ENCODE results near the gene CATSPER3.

The CATSPER3 gene

DNA sequence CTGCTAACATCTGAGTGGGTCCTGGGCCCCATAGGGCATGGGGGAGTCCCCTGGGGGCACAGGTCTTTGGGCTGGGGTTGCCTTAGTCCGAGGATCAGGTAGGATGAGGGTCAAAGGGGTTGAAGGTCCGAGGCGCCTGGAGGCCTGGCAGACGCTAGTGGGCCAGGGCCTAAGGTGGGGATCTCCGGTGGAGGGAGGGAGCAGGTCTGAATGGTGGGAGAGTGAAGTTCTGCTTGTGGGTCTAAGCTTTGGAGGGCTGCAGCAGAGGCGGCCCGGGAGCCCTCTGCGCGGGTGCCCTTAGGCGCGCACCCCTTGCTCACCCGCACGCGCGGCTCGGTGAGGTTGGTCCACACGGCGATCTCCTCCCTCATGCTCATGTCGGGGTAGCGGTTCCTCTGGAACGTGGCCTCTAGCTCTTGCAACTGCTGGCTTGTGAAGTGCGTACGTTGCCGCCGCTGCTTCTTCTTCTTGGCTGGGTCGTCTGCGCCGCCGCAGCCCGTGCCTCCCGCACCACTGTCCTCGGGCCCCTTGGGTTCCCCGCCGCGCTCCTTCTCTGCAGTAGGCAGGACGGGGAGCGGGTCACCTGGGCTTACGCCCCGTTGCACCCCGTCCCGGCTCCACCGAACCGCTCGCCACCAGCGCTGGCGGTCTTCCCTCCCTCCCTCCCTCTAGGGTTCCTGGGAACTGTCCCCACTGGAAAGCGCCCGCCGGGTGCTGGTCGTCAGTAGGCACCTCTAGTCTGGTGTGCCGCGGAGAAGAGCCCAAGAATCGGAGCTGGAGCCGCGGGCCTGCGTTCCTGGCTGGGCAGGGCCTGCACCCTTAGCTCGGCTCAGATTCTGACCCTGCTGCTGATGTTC lies 63.5 kb downstream of the CATSPER3 start:
- DNase-seq, result no peak

DNA sequence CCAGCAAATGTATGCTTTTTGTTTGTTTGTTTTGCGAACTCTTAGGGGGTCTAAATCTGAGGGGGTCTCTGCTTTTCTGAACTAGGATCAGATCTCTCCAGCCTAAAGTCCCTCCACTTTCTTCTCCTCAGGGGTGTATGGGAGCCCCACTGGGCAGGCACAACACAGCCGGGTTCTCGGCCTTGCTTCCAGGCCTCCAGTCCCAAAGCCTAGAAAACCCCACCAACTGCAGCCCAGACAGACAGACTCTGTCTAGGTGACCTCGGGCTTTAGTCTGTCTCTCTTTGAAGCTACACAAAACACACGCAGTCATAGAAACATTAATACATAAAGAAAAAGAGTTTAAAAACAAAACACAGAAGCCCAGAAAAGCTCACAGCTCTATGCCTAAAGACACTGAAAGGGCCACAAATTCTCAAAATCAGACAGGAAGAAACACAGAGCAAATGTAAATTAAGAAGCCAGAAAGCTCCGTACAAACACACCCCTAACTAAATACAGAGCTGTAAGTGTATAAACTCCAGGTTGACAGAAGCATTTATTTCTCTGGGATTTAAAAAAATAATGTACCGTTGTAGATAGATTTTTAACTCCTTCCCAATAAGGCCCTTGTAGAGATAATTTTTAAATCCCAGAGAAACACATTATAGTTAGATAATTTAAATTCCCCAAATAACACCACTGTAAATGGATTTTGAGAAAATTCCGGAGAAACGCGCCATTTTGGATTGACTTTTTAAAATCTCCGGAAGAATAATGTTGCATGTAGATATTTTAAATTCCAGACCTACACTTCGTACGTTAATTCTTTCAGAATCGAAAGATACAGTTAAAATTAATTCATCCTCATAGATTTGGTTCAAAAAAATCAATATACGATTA lies 64.3 kb downstream of the CATSPER3 start:
- DNase-seq, result no peak

DNA sequence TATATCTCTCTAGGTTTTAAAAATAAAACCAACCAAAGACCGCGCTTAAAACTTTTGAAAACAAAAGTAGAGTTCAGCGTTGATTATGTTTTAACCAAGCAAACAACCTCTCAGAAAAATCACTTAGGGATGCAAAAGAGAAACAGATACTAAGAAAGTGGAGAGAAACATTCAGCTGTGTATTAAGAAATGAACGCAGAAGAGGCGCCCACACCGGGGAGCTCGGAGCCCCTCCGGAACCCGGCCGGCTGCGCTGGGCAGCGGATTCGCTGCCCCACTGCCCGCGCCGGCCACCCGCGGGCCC lies 64.9 kb downstream of the CATSPER3 start:
- no peak for DNase-seq

DNA sequence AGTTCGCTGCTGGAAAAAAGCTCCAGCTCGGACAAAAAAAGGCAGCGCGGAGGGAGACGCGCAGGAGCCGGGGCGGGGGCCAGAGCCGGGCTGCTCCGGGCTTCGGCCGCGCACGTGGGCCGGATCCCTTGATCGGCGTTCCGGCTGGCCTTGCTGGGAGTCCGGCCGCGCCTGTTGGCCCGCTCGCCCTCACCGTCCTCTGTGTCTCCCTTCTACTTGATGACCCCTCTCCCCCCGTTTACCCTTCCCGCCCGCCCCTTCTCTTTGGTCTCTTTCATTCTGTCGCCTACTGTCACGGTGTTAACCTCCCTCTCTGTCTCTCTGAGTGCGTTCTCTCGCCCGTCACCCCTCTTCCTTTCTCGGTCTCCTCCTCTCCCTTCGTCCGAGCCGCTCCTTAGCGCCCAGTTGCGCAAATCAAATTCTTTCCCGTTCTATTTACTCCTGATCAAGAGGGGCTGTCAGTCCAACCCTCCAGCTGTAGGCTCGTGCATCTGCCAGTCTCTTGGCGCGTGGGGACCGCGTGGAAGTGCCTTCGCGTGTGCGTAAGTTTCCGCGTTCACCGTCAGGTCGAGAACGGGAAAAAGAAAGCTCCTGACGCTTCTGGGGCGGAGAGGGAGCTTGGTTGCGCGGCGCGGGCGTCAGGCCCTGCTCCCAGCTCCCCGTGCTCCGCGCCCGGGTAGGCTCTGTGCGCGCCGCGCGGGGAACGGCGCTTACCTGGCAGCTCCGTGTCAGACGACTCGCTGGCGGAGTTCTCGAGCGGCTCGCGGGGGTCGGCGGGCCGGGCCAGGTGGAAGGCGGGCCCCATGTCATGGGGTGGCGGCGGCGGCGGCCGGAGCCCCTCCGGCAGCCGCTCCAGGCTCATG lies 65.5 kb downstream of the CATSPER3 start:
- DNase-seq, result no peak

DNA sequence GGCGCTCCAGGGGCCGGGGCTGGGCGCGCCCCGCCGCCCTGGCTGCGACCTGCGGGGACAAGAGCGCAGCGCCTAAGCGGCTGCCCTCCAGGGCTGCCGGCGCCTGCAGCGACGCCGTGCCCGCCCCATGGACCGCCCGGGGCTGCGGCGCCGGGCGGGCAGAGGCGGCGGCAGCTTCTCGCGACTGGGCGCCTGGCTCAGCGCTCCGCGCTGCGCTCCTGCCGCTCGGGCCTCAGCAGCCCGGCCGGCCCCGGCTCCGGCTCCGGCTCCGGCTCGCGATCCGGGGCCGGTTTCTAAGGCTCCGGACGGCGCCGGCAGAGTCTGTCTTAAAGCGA lies 66.2 kb downstream of the CATSPER3 start, which contains the start of gene PITX1:
Gene PITX1 (minus strand): TSS at position 328 of the 335 bp plus-strand sequence. CDS start 347 bp downstream, outside the sequence.
- DNase-seq, result no peak

DNA sequence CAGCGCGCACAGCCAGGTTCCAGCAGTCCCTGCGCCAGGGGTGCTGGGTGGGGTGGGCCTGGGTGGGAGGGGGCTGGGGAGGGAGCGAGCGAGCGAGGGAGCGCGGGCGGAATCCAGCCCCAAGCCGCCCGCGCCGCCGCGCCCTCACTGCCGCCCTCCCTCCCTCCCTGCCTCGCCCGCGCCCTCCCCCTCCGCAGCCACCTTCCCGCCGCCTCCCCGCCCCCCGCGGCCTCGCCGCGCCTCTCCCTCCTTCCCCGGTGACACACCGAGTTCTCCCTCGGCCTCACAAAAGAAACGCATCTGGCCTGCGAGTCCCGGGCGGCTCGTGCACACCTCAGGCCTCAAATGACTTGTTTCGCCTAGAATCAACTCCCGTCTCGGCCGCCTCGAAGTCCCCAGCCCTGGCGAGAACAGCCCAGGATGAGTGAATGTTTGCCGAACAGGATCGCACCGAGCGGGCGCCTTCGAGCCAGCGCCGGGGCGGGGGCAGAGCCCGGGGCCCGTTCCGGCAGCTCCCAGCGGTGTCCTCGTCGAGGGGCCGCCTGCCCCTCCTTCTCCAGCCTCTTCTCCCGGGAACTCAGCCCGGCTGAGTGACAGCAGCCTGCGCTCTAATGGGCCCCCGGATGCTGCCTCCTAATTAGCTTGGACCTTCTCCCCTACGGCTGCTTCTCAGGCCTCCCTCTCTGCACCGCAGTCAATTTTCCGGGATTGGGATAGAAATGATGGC lies 66.7 kb downstream of the CATSPER3 start:
- DNase-seq, result no peak

DNA sequence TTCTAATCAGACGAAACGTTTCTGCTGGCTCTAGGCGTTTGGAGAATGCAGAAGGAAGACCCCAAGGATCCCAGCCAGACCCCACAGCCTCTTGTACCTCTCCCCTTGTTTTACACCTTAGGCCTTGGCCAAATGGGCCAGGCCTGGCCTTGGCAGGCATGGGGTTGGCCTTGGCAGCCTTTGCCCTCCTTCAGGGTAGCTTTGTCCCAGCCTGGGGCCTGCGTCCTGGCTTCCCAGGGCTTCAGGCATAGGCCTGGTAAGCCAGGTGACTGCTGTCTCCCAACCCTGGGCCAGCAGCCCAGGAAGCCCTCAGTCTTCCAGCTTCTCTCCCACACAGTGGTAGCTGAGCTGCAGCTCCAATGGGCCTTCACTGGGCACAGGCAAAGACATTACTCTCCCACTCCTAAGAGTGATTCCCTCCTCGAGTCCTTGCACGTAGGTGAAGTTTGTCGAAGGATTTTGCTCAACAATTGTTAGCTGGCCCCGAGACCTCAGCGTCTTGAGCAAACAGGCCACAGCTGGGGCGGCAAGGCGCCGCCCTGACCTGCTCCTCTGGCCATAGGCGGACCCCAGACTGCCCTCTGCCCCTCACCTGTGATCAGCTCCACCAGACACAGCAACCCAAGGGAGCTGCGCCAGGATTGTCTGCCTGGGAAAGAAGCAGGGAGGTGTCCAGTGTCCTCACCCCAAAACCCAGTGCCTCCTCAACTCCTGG lies 67.4 kb downstream of the CATSPER3 start:
- no peak for DNase-seq

DNA sequence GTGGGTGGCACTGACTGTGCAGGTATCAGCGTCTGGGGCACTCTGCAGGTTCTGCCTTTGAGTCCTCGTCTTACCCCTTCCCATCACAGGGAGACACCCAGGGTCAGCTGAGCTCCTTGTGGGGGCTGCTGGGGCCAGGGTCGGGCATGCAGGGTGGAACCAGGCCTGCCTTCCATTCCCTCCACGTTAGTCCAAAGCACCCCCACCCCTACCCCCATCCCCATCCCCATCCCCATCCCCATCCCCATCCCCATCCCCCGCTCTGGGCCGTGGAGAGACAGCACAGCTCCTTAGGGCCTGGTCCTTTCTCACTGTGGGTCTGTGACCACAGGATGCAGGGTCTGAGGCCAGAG lies 67.9 kb downstream of the CATSPER3 start:
- DNase-seq, result no peak

DNA sequence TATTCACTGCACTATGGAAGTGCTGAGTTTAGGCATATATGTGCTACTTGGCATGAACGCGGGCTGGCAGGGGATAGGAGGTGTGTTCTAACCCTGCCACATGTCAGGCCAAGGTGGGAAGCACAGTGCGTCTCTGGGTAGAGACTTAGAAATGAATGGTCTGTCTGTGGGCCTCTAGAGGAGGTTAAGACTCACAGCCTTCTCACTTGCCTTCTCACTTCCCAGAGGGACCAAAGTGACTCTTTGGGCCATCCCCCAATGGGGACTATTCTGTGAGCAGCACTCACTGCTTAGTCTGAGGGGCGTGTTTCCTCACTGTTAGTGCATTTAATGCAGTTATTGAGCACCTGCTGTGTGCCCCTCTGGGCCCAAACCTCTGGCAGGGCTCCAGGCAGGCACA lies 68.7 kb downstream of the CATSPER3 start:
- DNase-seq, result no peak

DNA sequence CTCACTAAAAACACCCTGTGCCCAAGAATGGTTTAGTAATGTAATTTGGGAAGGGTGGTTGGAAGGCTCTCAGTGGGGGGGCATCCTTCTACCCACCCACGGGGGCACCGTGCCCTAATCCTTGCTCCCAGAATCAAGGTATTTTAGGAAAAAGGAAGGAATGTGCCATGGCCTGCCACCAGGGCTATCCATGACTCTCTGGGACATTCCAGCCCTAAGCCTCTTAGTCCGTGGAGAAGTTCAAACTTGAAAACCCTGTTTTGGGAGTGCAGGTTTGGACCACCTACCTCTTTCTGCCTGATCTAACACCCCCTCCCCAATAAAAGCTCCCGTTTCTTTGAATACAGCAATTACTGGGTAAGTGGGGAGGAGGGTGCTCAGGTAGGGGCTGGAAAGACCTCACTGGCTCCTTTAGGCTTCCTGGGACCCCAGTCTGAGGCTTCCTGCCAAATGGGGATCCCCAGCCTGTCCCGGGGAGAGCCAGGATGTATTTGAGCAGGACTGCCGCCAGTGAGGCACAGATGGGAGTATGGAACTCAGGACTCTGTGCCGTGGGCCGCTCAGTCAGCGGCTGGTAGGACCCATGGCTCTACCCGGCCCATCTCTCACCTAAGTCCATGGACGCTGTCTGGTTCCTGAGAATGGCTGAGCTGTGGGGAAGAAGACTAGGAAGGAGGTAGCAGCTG lies 70.0 kb downstream of the CATSPER3 start:
- DNase-seq, result no peak

DNA sequence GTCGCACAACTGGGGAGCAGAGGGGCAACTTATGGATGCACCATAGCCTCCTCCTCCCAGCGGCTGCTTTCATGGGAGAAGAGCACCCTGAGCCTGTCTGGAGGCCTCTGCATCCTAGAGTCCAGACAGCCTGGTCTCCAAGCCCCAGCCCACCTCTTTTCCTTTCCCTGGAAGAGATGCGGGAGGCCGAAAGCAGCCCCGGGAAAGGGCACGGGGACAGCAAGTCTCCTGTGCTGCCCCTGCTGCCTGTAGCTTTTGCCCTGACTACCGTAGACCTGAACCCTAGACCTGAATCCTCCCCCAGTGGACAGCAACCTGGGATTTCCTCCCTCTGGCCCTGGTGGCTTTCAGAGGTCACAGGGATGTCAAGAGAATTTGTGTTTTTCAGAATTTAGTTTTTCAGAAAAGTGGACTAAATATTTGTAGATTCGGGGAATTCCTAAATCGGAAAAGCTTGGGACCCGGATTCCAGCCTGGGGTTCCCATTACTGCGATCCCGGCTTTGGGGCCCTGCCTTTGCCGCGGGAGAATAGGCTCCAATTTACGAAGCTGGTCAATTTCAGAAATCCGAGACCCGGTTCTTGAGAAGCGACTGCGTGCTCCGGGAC lies 70.6 kb downstream of the CATSPER3 start:
- DNase-seq, result no peak

DNA sequence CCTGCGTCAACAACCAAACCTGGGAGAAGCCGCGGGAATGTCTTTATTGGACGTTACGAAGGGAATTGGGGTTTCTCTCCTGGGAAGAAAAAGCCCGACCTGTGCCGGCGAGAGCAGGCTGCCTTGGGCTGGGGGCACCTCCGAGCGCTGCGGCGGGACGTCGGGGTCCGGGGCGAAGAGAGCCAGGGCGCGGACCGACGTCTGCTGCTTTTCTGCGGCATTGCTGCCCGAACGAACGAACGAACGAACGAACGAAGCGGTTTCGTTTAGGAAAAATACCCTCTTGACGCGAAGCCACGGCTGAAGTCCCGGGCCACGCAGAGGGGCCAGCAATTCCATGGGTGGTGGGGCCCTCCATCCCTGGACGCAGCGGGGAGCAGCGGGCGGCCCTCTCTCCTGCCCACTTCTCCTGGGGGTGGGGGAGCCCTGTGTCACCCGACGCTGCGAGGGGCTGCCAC lies 71.1 kb downstream of the CATSPER3 start:
- no peak for DNase-seq

DNA sequence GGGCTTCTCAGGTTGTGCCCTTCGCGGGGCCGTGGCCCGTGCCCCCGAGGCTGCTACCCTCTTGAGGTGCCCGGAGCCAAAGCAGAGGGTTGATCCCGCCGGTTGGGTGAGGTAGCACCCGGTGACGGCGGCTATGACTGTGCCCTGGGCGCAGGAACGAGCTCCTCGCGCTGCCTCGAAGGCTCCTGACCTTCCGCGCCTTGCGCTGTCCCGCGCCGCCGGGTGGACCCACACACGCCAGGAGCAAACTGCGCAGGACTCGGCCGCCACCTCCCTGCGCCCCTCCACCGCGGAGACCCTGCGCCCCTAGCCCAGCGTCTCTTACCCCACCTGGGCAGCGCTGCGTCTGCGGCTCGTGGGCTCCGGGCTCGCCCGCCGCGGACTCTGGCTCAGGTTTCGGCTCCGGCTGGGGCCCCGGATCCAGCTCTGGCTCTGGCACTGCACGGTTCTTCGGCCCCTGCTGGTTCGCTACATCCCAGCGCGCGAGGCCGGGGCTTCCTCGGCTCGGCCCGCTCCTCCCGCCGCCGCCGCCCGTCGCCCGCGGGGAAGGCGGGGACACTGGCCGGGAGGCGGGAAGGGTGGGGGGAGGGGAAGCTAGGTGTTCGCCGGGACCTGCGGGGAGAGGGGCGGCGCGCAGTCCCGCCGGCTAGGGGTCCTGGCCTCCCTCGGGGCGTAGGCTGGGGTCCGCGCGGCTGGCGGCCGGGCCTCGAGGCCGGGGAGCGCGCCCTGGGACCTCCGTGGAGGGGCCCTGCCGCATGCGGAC lies 71.7 kb downstream of the CATSPER3 start:
- DNase-seq, result no peak

DNA sequence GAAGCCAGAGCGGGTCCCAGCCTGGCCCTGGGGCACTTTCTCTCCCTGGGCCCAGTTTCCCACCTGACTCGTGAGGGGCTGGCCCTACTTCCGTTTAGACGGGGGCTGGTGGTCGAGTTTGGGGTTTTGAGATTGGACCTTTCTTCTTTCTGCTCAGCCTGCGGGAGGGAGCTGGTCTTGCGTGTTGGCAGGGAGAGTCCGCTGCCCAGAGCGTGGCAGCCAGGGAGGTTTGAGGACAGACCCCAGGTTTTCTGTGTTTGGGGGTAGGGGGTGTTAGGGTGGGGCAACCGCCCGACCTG lies 72.3 kb downstream of the CATSPER3 start:
- no peak for DNase-seq

DNA sequence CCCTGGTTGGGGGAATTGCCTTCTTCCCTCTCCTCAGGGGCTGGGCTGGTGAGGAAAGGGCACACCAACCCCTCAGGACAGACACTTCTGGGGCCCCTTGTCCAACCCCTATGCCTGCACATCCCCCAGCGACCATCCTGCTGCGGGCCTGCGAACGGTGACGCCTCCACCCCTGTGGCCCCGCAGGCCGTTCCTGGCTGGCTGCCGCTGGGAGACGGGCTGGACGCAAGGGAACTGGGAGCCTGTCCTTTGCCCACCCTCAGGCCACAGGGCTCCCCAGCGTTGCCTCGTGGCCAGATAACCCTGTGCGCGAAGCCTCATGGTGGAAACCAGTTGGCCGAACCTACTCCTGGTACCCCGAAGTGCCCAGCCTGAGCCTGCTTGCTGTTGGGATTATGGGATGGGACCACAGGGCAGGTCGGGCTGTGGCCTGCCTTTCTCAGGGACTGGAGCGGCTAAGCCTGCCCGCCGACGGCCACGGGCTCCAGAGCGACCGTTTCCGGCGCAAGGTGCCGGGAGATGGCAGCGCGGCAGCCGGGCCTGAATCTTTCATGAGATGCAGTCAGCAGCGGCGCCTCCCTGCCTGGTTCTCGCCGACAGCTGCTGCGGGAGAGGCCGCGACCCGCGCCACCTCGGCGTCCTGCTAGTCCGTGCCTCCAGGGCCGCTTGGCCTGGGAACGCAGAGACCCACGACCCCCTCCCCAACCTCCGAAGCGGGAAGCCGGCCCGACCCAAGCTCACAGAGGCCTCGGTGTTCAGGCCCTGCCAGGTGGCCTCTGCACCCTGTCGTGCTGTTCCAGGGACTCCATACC lies 72.8 kb downstream of the CATSPER3 start:
- DNase-seq, result no peak

DNA sequence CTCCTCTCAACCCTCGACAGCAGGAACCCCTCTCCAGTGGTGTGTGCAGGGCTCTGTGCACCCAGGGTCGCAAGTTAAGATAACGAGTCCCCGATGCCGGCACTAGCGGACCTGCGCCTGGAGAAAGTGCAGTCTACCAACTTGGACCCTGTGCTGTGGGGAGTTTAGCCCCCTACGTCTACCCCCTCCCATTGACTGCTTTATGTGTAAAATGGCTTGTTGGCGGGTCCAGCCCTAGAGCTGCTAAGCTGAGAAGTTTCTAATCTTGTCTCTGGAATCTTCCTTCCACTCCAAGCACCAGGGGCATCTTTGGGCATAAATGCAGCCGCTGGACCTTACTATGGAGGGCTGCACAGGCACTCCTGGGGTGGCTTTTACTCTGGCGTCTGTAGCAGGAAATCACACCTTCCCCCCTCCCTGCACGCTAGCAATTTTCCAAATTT lies 73.5 kb downstream of the CATSPER3 start:
- no peak for DNase-seq

DNA sequence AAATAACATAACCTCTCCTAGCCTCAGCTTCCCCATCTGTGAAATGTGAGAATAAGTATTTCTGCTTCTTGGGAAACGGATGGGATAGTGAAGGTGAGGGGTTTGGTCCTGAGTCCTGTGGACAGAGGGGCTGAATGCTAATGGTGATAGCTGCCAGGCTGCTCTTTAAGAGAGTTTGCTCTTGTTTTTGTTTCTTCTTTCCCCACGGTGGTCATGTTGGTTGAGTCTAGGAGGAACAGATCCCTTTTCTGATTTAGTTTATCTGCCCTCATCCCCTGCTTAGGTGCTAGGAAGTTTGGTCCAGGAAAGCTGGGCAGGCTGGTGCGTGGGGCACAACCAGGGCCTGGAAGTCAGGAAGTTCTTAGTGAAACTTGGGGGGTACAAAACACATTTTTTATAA lies 74.0 kb downstream of the CATSPER3 start:
- no peak for DNase-seq

DNA sequence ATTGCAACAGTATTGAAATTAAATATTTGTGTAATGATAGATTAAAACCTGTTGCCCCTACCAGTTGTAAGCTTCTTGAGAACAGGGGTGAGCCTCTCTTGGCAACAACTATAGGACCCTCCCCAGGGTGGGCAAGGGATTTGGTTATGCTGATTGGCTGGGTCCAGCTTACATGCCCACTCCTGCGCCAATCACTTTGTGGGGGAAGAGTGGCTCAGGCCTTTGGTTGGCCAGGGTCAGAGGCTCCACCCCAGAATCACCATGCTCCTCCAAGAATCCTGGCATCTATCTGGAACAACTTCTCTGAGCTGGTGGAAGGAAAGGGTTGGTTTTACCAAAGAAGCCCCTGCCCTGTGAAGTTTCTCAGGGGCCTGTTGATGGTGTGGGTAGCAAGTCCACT lies 74.9 kb downstream of the CATSPER3 start:
- no peak for DNase-seq

DNA sequence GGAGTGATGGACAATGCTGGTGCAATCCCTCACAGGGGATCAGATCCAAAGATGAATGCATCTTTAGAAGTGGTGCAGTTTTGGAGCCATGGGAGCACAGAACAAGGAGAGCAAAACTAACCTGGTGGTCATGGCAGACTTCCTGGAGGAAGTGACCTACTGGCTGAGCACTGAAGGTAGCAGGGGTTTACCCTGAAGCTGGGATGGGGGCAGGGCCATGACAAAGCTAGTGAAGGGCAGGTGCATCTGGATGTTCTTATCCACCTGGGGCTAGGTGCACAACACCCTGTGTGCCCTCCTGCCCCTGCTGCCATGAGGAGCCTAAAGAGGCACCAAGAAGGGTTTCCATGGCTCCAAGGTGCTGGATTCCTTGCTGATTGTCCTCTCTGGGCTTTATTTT lies 77.8 kb downstream of the CATSPER3 start:
- DNase-seq, result no peak
